Tibial artery (tissue), 4 donors: Measurements from ENCODE around the gene SELPLG.
"Not testable (repeated sequence)": the region's sequence is repeated elsewhere in the genome, so short reads cannot be mapped to it uniquely, and the experiment has no call there.

Experiments
- DNase-seq, 2 donors: peaks; one replicate each; pipeline ENCODE4 v3.0.0-alpha.2; 2019
- H3K27ac ChIP-seq, 2 donors: fragments of 200-600 bp; sonication (generic) in 1 of 2; 1 replicate in 1 of 2; 2 replicates in 1 of 2; pipeline ENCODE4 v1.5.1; 2018 to 2019; ENCODE audit warnings: mild to moderate bottlenecking in 1 of 2
- H3K27me3 ChIP-seq, 2 donors: fragments of 200-600 bp; sonication (generic) in 1 of 2; one replicate each; pipeline versions ENCODE4 v1.5.1 to v1.6.0; 2016 to 2019
- H3K36me3 ChIP-seq, 3 donors: fragments of 200-600 bp; sonication (generic) in 2 of 3; one replicate each; pipeline ENCODE4 v1.5.1; 2016 to 2019; ENCODE audit warnings: mild to moderate bottlenecking in 2 of 3
- H3K4me1 ChIP-seq, 4 donors: fragments of 200-600 bp; sonication (generic) in 2 of 4; 1 replicate in 3 of 4; 2 replicates in 1 of 4; pipeline ENCODE4 v1.5.1; 2016 to 2019
- H3K4me3 ChIP-seq, 2 donors: fragments of 200-600 bp; sonication (generic) in 1 of 2; 1 replicate in 1 of 2; 2 replicates in 1 of 2; pipeline ENCODE4 v1.5.1; 2018 to 2019; ENCODE audit warnings: mild to moderate bottlenecking in 2 of 2
- H3K9me3 ChIP-seq, 3 donors: fragments of 200-600 bp; sonication (generic) in 1 of 3; one replicate each; pipeline ENCODE4 v1.5.1; 2016 to 2019
- CTCF ChIP-seq, 2 experiments: fragments of 200-600 bp in 1 of 2; fragments of 450-650 bp in 1 of 2; IDR thresholded peaks; one replicate each; pipeline ENCODE4 v1.5.1; 2017 to 2019; ENCODE audit warnings: antibody characterized with exemption in 2 of 2, mild to moderate bottlenecking in 1 of 2, moderate library complexity in 1 of 2
- intact Hi-C: fragments of 100-400 bp; cut with DNase I; formaldehyde crosslinking; loops from one replicate; pipeline ENCODE4 v1.15.0; 2023; ENCODE audit warnings: low total_unique reads

Gene SELPLG

DNA sequence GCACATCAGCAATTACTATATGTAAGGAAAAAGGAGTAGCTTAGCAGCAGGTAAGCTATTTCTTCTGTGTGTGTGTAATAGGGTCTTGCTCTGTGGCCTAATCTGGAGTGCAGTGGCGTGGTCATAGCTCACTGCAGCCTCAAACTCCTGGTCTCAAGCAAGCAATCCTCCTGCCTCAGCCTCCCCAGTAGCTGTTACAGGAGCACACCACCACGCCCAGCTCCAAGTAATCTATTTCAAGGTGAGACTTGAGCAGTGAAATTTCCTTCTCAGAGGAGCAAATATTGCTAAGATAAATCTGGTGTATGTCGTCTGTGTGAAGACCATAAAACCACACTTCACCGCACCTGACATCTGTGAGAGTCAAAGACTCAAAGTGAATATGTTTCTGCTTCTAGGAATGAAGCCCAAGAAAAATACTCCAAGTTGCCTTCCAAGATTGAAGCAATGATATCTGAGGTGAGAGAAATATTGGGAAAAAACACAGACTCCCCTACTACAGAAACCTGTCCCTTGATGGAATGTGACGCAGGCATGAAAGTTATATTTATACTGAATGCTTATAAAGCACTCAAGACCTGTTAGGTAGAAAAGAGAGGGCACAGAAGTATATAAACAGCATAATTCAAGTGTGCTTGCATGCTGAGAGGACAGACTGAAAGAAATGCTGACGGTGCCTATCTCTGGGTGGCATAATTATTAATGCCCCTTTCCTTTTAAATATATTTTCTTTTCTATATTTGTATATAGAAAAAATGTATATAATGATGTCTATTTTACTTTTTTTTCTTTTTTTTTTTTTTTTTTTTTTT lies 2.5 kb upstream of the SELPLG start:
- peak in 1 of 2 donors; percentile 49 for DNase-seq
- H3K4me3 ChIP-seq, result no peak overlapping the region
- intact Hi-C loops, result no loop called here

GRCh38 chr12:108635201-108635996 lies 1.7 kb upstream of the SELPLG start:
- TF ChIP-seq CTCF (IDR thresholded peaks at IDR 0.05), result no peak
- H3K4me3 ChIP-seq, result no peak overlapping the region
- peaks cover 0 to 15% (median 11%) of the 10 kb centered on the region in 4 donors for H3K4me1 ChIP-seq
- H3K36me3 ChIP-seq, result no peaks in the 10 kb centered on the region
- H3K27me3 ChIP-seq, result peaks cover 0 to 21% of the 10 kb centered on the region in 2 donors
- no peak overlapping the region for H3K27ac ChIP-seq
- intact Hi-C loops, result no loop called here
- H3K9me3 ChIP-seq, result no peaks in the 10 kb centered on the region
- DNase-seq, result peak in 1 of 2 donors; percentile 19

More for the DNA sequence above, 2.5 kb upstream of the SELPLG start:
- Histone ChIP-seq H3K27me3 (peaks cover 0 to 21% of the 10 kb centered on the region in 2 donors), H3K36me3 (no peaks in the 10 kb centered on the region), H3K9me3 (no peaks in the 10 kb centered on the region), H3K4me1 (peaks cover 0 to 16% (median 12%) of the 10 kb centered on the region in 4 donors), H3K27ac (no peak overlapping the region)
- no peak for TF ChIP-seq CTCF (IDR thresholded peaks at IDR 0.05)

DNA sequence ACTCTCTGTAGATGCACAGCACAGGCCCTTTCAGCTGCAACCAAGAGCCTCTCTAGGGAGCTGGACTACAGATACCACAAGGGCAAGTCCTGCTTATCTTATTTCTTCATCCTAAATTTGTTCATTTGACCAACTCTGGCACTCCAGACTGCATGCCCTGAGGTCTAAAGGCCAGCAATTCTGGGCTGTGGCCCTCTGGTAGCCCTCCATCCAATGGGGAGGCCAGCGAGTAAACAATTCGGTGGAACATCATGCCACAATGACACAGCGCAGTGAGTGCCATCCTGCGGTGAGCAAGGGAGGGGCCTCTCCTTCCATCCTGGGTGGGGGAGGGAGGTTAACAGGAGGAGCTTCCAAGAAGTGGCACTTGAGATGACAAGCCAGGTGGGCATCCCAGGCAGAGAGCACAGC lies 652 bp upstream of the SELPLG start:
- intact Hi-C loops, result no loop called here
- Histone ChIP-seq H3K27ac (no peak overlapping the region), H3K4me1 (peaks cover 0 to 19% (median 12%) of the 10 kb centered on the region in 4 donors), H3K27me3 (peaks cover 0 to 21% of the 10 kb centered on the region in 2 donors), H3K9me3 (no peaks in the 10 kb centered on the region), H3K36me3 (no peaks in the 10 kb centered on the region), H3K4me3 (no peak overlapping the region)
- TF ChIP-seq CTCF (IDR thresholded peaks at IDR 0.05), result no peak
- DNase-seq, result peak in 1 of 2 donors; percentile 61

- no peak for TF ChIP-seq CTCF (IDR thresholded peaks at IDR 0.05)
- Histone ChIP-seq H3K4me1 (peaks cover 0 to 10% (median 4%) of the 10 kb centered on the region in 4 donors), H3K27ac (no peak overlapping the region), H3K36me3 (no peaks in the 10 kb centered on the region), H3K4me3 (peak overlapping the region; percentile 14 to 19), H3K27me3 (peaks cover 0 to 21% of the 10 kb centered on the region in 2 donors), H3K9me3 (no peaks in the 10 kb centered on the region)
- intact Hi-C loops, result no loop called here
- peak in 1 of 2 donors; percentile 31 for DNase-seq
These were observed 587 bp downstream of the SELPLG start for GRCh38 chr12:108633081-108633533.

- H3K4me3 ChIP-seq, result not testable (repeated sequence)
These were observed 2.4 kb downstream of the SELPLG start for GRCh38 chr12:108631261-108631660.

More at GRCh38 chr12:108631261-108631660, 2.4 kb downstream of the SELPLG start:
- H3K36me3 ChIP-seq, DNase-seq, H3K9me3 ChIP-seq, intact Hi-C loops, H3K27ac ChIP-seq, H3K4me1 ChIP-seq: not testable (repeated sequence)
- H3K27me3 ChIP-seq, result peaks cover 0 to 21% of the 10 kb centered on the region in 2 donors
